B cell (primary cell): Measurements from ENCODE around the gene IER3. TPM values are rescaled to one million over a fixed set of nuclear protein-coding genes. Genes with fewer than 3 reads are reported as not detected.
A peak's percentile ranks its signal among the peaks of the same experiment; 100 is the strongest.

Experiments used
- ATAC-seq: fragments of 200-7000 bp; cut with Tn5 transposase; one replicate; pipeline ENCODE4 v1.10.0; 2021; ENCODE audit warnings: low read depth, mild to moderate bottlenecking, moderate number of reproducible peaks, moderate library complexity
- CTCF ChIA-PET: fragments of 350-600 bp; sonication (Branson Sonifier 250); formaldehyde crosslinking; loops from one replicate; lab custom pipeline; 2021; ENCODE audit warnings: antibody characterized with exemption, inconsistent platforms; lab: Charles Lee
- POLR2A ChIA-PET: fragments of 350-600 bp; sonication (Branson Sonifier 250); formaldehyde crosslinking; loops from one replicate; lab custom pipeline; 2021; ENCODE audit warnings: antibody characterized with exemption; lab: Charles Lee
- DNase-seq: peaks from one replicate; pipeline ENCODE4 v3.0.0; 2013
- H2AFZ ChIP-seq: 2 replicates; pipeline ENCODE4 v1.6.1; 2012; ENCODE audit warnings: mild to moderate bottlenecking, low read depth, low read length; ENCODE audit not compliant: insufficient read depth, poor library complexity, severe bottlenecking
- H3K27ac ChIP-seq, 2 donors: 1 replicate in 1 of 2; 2 replicates in 1 of 2; pipeline ENCODE4 v1.5.1; 2012 to 2013; ENCODE audit warnings: low read length in 2 of 2, mild to moderate bottlenecking in 2 of 2, moderate library complexity in 1 of 2
- H3K27me3 ChIP-seq, 4 experiments: fragments of 200-600 bp in 1 of 4; sonication (generic) in 1 of 4; replicated peaks in 1 of 4; 1 replicate in 2 of 4; 2 replicates in 2 of 4; pipeline versions ENCODE4 v1.6.1 to v1.7.0; 2013 to 2016; ENCODE audit warnings: low read length in 3 of 4, mild to moderate bottlenecking in 2 of 4, mixed read lengths in 1 of 4, moderate library complexity in 1 of 4; ENCODE audit not compliant: insufficient read depth in 4 of 4, control insufficient read depth in 3 of 4; ENCODE audit errors: control extremely low read depth in 1 of 4
- H3K36me3 ChIP-seq, 2 experiments: replicated peaks in 1 of 2; 1 replicate in 1 of 2; 2 replicates in 1 of 2; pipeline versions ENCODE4 v1.6.1 to v1.7.1; 2013; ENCODE audit warnings: low read length in 1 of 2; ENCODE audit not compliant: insufficient read depth in 2 of 2, control insufficient read depth in 1 of 2; ENCODE audit errors: control extremely low read depth in 1 of 2, extremely low read depth in 1 of 2
- H3K4me1 ChIP-seq, 2 donors: fragments of 200-600 bp in 1 of 2; sonication (generic) in 1 of 2; 1 replicate in 1 of 2; 2 replicates in 1 of 2; pipeline versions ENCODE4 v1.5.1 to v1.6.1; 2013 to 2017; ENCODE audit warnings: low read length in 2 of 2; ENCODE audit not compliant: control insufficient read depth in 2 of 2, insufficient read depth in 2 of 2
- H3K4me2 ChIP-seq: replicated peaks from 2 replicates; pipeline ENCODE3; 2012; ENCODE audit warnings: mild to moderate bottlenecking, low read depth, low read length; ENCODE audit not compliant: poor library complexity, severe bottlenecking
- H3K4me3 ChIP-seq, 5 experiments: fragments of 200-600 bp in 1 of 5; sonication (generic) in 1 of 5; 1 replicate in 3 of 5; 2 replicates in 2 of 5; pipeline versions ENCODE4 v1.5.1 to v1.7.0; 2011 to 2016; ENCODE audit warnings: low read length in 4 of 5, mild to moderate bottlenecking in 4 of 5, low read depth in 2 of 5, control low read depth in 1 of 5, moderate library complexity in 1 of 5; ENCODE audit not compliant: insufficient read depth in 1 of 5; ENCODE audit errors: control extremely low read depth in 1 of 5, extremely low read depth in 1 of 5
- H3K79me2 ChIP-seq: fragments of 200-600 bp; sonication (generic); one replicate; pipeline ENCODE4 v1.6.0; 2016; ENCODE audit warnings: low read length; ENCODE audit not compliant: control insufficient read depth, insufficient read depth
- H3K9ac ChIP-seq: fragments of 200-600 bp; sonication (generic); 2 replicates; pipeline ENCODE4 v1.6.1; 2017; ENCODE audit warnings: mild to moderate bottlenecking, low read length, moderate library complexity
- H3K9me3 ChIP-seq, 3 donors: one replicate each; pipeline versions ENCODE4 v1.6.1 to v1.7.1; 2013; ENCODE audit warnings: low read length in 2 of 3; ENCODE audit not compliant: control insufficient read depth in 2 of 3, insufficient read depth in 1 of 3; ENCODE audit errors: control extremely low read depth in 1 of 3
- H4K20me1 ChIP-seq: 2 replicates; pipeline ENCODE4 v1.6.0; 2012; ENCODE audit warnings: mild to moderate bottlenecking, low read length; ENCODE audit not compliant: insufficient read depth, control insufficient read depth, poor library complexity, severe bottlenecking
- H3K27ac Mint-ChIP-seq: one replicate; pipeline ENCODE4 v1.8.0; 2021; ENCODE audit warnings: mixed read lengths
- H3K27me3 Mint-ChIP-seq: one replicate; pipeline ENCODE4 v1.8.0; 2021; ENCODE audit warnings: mixed read lengths
- H3K4me1 Mint-ChIP-seq: one replicate; pipeline ENCODE4 v1.8.0; 2021; ENCODE audit warnings: mixed read lengths
- H3K4me3 Mint-ChIP-seq: one replicate; pipeline ENCODE4 v1.8.0; 2021; ENCODE audit warnings: mixed read lengths
- H3K9me3 Mint-ChIP-seq: one replicate; pipeline ENCODE4 v1.8.0; 2022; ENCODE audit warnings: mixed read lengths; ENCODE audit not compliant: insufficient read depth
- EZH2 ChIP-seq: IDR thresholded peaks from 2 replicates; pipeline ENCODE4 v1.6.1; 2012; ENCODE audit warnings: borderline replicate concordance, low read depth, mild to moderate bottlenecking, moderate library complexity, low read length; ENCODE audit not compliant: insufficient read depth, poor library complexity, severe bottlenecking
- WGBS: methylation state at CpG from one replicate; pipeline ENCODE4 v1.1.5; 2013; ENCODE audit warnings: missing lambda C conversion rate; ENCODE audit not compliant: insufficient coverage; 5-methylcytosine and 5-hydroxymethylcytosine counted together
- intact Hi-C: fragments of 100-400 bp; cut with micrococcal nuclease; formaldehyde crosslinking; loops from one replicate; pipeline ENCODE4 v1.10.0; 2022
- polyA plus RNA-seq: library from polyadenylated mRNA; depleted of rRNA; stranded (reverse); fragments of >200 nt; gene quantifications from 2 replicates; pipeline ENCODE4 v1.2.3, GENCODE V29; 2012
- total RNA-seq, 2 donors: library from RNA; stranded (reverse); fragments of 120-200 nt in 1 of 2; gene quantifications; 1 replicate in 1 of 2; 2 replicates in 1 of 2; pipeline versions ENCODE4 v1.2.3 to v1.2.4, GENCODE V29; 2013 to 2022
- TF ChIP-seq, protein P1 (sequence below): fragments of 200-600 bp; IDR thresholded peaks from one replicate; pipeline ENCODE4 v1.8.0; 2022; ENCODE audit warnings: antibody characterized with exemption, mild to moderate bottlenecking

The IER3 gene
- total and polyA plus RNA-seq, 2 donors (not counting 1 experiment from before 2014, with no cell fraction given): 3.7 to 4.2 TPM

DNA sequence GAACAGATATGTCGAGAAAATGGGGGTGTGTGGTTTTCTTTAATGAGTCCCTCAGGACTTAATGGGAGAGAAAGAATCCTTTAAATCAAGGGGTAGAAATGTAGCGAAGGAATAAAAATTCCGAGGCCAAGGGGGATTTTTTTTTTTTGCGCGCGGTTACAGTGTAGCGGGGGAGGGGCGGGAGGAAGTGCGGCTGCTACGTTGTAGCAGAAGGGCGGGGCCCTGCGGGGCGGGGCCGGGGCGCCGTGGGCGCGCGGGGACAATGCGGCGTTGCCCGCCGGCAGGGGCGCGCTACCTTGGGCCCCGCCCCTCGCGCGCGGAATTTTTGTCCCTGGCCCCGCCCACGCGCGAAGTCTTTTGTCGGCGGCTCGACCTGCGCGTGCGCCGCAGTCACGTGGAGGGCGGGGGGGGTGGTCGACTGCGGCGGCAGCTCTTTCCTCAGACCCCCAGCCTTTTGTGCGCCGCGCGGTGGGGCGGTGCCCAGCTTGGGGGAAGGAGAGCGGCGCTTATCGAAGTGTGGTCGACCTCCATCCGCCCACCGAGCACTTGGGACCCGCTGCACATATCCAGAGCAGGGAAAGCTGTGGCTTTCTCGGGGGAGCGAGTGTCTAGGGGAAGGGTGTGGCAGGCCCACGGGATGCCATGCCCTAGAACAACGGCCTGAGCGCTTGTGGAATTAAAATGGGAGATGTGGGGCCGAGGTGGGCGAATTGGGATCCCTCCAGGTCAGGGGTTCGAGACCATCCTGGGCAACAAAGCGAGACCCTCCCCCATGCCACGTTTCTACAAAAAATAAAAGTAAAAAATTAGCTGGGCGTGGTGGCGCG lies 22.9 kb downstream of the IER3 start:
- H2AFZ ChIP-seq: peak overlapping the region; percentile 63
- H3K27me3 ChIP-seq: no peaks in the 10 kb centered on the region
- H3K9me3 ChIP-seq: no peaks in the 10 kb centered on the region
- Mint-ChIP-seq H3K27ac (peak overlapping the region; percentile 90), H3K4me3 (peak overlapping the region; percentile 90), H3K9me3 (no peaks in the 10 kb centered on the region), H3K27me3 (no peaks in the 10 kb centered on the region), H3K4me1 (peaks cover 59% of the 10 kb centered on the region)
- H3K4me3 ChIP-seq: peak overlapping the region; percentile 74 to 99 (median 92)
- DNase-seq (peak; percentile 98), ATAC-seq (peak; percentile 50)
- POLR2A ChIA-PET: interaction anchor here (0.6 to 9.8 kb wide), 9 partner anchors 15 to 239 kb away, joined by 3 to 216 read pairs (median 6); partner anchors contain the start of genes FLOT1, MRPS18B and PPP1R10
- H4K20me1 ChIP-seq: peaks cover 44% of the 10 kb centered on the region
- peak overlapping the region; percentile 78 for H3K9ac ChIP-seq
- H3K4me2 ChIP-seq: peak overlapping the region; percentile 83
- intact Hi-C loops: loop anchor here (1.0 kb wide), 5 partner anchors 21 to 165 kb away; partner anchors contain the start of genes ABCF1, C6orf136, FLOT1 and GNL1
- CTCF ChIA-PET: interaction anchor here (0.9 to 22.5 kb wide), 21 partner anchors 8 to 366 kb away, joined by 3 to 963 read pairs (median 7); partner anchors contain the start of genes ABCF1, ATAT1, DHX16 and FLOT1
- TF ChIP-seq EZH2: no peak
- TF ChIP-seq, protein P1, sequence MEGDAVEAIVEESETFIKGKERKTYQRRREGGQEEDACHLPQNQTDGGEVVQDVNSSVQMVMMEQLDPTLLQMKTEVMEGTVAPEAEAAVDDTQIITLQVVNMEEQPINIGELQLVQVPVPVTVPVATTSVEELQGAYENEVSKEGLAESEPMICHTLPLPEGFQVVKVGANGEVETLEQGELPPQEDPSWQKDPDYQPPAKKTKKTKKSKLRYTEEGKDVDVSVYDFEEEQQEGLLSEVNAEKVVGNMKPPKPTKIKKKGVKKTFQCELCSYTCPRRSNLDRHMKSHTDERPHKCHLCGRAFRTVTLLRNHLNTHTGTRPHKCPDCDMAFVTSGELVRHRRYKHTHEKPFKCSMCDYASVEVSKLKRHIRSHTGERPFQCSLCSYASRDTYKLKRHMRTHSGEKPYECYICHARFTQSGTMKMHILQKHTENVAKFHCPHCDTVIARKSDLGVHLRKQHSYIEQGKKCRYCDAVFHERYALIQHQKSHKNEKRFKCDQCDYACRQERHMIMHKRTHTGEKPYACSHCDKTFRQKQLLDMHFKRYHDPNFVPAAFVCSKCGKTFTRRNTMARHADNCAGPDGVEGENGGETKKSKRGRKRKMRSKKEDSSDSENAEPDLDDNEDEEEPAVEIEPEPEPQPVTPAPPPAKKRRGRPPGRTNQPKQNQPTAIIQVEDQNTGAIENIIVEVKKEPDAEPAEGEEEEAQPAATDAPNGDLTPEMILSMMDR: peak; percentile 25
- peaks cover 2 to 36% of the 10 kb centered on the region in 2 experiments for H3K36me3 ChIP-seq
- H3K27ac ChIP-seq: peak overlapping the region; percentile 82 to 84
- H3K4me1 ChIP-seq: peaks cover 27 to 46% of the 10 kb centered on the region in 2 donors
- H3K79me2 ChIP-seq: peaks cover 72% of the 10 kb centered on the region
- WGBS: under 1% methylated on average over 63 of the region's 71 CpGs
